HepG2 (cell line): ENCODE measurements around the gene NUP153. TPM values are rescaled to one million over a fixed set of nuclear protein-coding genes. Genes with fewer than 3 reads are reported as not detected.

Source experiments
- ATF2 ChIP-seq: sonication (generic); formaldehyde crosslinking; IDR thresholded peaks from 2 replicates; pipeline ENCODE4 v1.4.0; 2020; ENCODE audit warnings: missing genetic modification reagents
- ATF7 ChIP-seq, 2 experiments: fragments of 450-650 bp in 1 of 2; sonication (generic) in 1 of 2; formaldehyde crosslinking in 1 of 2; IDR thresholded peaks; 2 replicates each; pipeline versions ENCODE4 v1.4.0 to v1.6.1; 2016 to 2020; ENCODE audit warnings: antibody characterized with exemption in 1 of 2, mild to moderate bottlenecking in 1 of 2, missing genetic modification reagents in 1 of 2
- ELK4 ChIP-seq: sonication (generic); formaldehyde crosslinking; IDR thresholded peaks from 2 replicates; pipeline ENCODE4 v1.9.0; 2021; ENCODE audit warnings: missing genetic modification reagents, borderline replicate concordance
- GMEB1 ChIP-seq: sonication (generic); formaldehyde crosslinking; IDR thresholded peaks from 2 replicates; pipeline ENCODE4 v1.5.1; 2020; ENCODE audit warnings: missing genetic modification reagents, mild to moderate bottlenecking, borderline replicate concordance
- KDM3A ChIP-seq: IDR thresholded peaks from 2 replicates; pipeline ENCODE4 v1.6.1; 2018; ENCODE audit warnings: low read depth, missing compliant biosample characterization
- NRL ChIP-seq: sonication (generic); formaldehyde crosslinking; IDR thresholded peaks from 2 replicates; pipeline ENCODE4 v1.5.0; 2020; ENCODE audit warnings: missing genetic modification reagents, mild to moderate bottlenecking, moderate library complexity, borderline replicate concordance
- REPIN1 ChIP-seq: sonication (generic); formaldehyde crosslinking; IDR thresholded peaks from 2 replicates; pipeline ENCODE4 v1.8.0; 2022; ENCODE audit warnings: missing genetic modification reagents, low read depth, mild to moderate bottlenecking, borderline replicate concordance
- SMAD9 ChIP-seq: sonication (generic); formaldehyde crosslinking; IDR thresholded peaks from 2 replicates; pipeline ENCODE4 v1.5.1; 2020; ENCODE audit warnings: mild to moderate bottlenecking, missing genetic modification reagents
- SYNCRIP ChIP-seq: fragments of 200-400 bp; formaldehyde crosslinking; IDR thresholded peaks from 2 replicates; pipeline ENCODE4 v1.6.1; 2018; ENCODE audit warnings: mild to moderate bottlenecking, low read depth, low read length; ENCODE audit not compliant: insufficient read depth
- ZBTB1 ChIP-seq: sonication (generic); formaldehyde crosslinking; IDR thresholded peaks from 2 replicates; pipeline ENCODE4 v1.4.0; 2020; ENCODE audit warnings: missing genetic modification reagents, borderline replicate concordance
- ZBTB2 ChIP-seq: sonication (generic); formaldehyde crosslinking; IDR thresholded peaks from 2 replicates; pipeline ENCODE4 v1.8.0; 2022; ENCODE audit warnings: low read depth, missing genetic modification reagents
- ZNF138 ChIP-seq: sonication (generic); formaldehyde crosslinking; IDR thresholded peaks from 2 replicates; pipeline ENCODE4 v1.5.0; 2020; ENCODE audit warnings: mild to moderate bottlenecking, low read depth, missing genetic modification reagents
- ZNF343 ChIP-seq: sonication (generic); formaldehyde crosslinking; IDR thresholded peaks from 2 replicates; pipeline ENCODE4 v1.4.0; 2020; ENCODE audit warnings: mild to moderate bottlenecking, missing genetic modification reagents
- ZNF563 ChIP-seq: sonication (generic); formaldehyde crosslinking; IDR thresholded peaks from 2 replicates; pipeline ENCODE4 v1.8.0; 2022; ENCODE audit warnings: mild to moderate bottlenecking, moderate library complexity, missing genetic modification reagents
- ZNF619 ChIP-seq: sonication (generic); formaldehyde crosslinking; IDR thresholded peaks from 2 replicates; pipeline ENCODE4 v1.4.0; 2020; ENCODE audit warnings: mild to moderate bottlenecking, missing genetic modification reagents
- ZNF710 ChIP-seq: sonication (generic); formaldehyde crosslinking; IDR thresholded peaks from 2 replicates; pipeline ENCODE4 v1.5.0; 2020; ENCODE audit warnings: mild to moderate bottlenecking, missing genetic modification reagents, borderline replicate concordance
- ZNF749 ChIP-seq: sonication (generic); formaldehyde crosslinking; IDR thresholded peaks from 2 replicates; pipeline ENCODE4 v1.8.0; 2022; ENCODE audit warnings: mild to moderate bottlenecking, missing genetic modification reagents, moderate library complexity, borderline replicate concordance
- ZNF784 ChIP-seq: sonication (generic); formaldehyde crosslinking; IDR thresholded peaks from 2 replicates; pipeline ENCODE4 v1.5.1; 2020; ENCODE audit warnings: missing genetic modification reagents, mild to moderate bottlenecking, borderline replicate concordance
- polyA plus RNA-seq, 8 experiments: library from polyadenylated mRNA; depleted of rRNA in 3 of 8; stranded (reverse) in 7 of 8; unstranded in 1 of 8; fragments of >200 nt; fragmentation: Illumina TruSeq in 4 of 8; extraction: Trizol in 4 of 8; gene quantifications; 2 replicates each; pipeline versions ENCODE4 v1.2.1 to v1.2.3, GENCODE V29; 2011 to 2016; ENCODE audit warnings: low read depth in 4 of 8, missing spikeins in 1 of 8, mixed read lengths in 1 of 8; ENCODE audit not compliant: insufficient read depth in 1 of 8
- total RNA-seq, 5 experiments: library from RNA; depleted of rRNA; stranded (reverse); fragments of >200 nt; fragmentation: Illumina TruSeq; extraction: Trizol; gene quantifications; 2 replicates each; pipeline ENCODE4 v1.2.3, GENCODE V29; 2016; ENCODE audit warnings: low read depth in 1 of 5

The NUP153 gene
- total and polyA plus RNA-seq, 2 of the 13 experiments (the other 11 are each of a cell fraction or from before 2014, with no cell fraction given): 29.8 to 55.2 TPM

GRCh38 chr6:17706580-17707370, at the start of gene NUP153 (continued):
- TF ChIP-seq ZNF710: no peak; the same call in 1 of the 2 replicates
- TF ChIP-seq ZNF749: peak; percentile 87; the same call in 1 of the 2 replicates
- TF ChIP-seq ATF7 (IDR thresholded peaks at IDR 0.05): peak; percentile 79
- peak; percentile 94 for TF ChIP-seq ATF7 (CRISPR knock-in tag; IDR thresholded peaks at IDR 0.05)
- TF ChIP-seq ZNF138 (CRISPR knock-in tag): peak; percentile 96
- peak; percentile 81 for TF ChIP-seq ZNF784
- peak; percentile 67; the same call in 1 of the 2 replicates for TF ChIP-seq ELK4 (CRISPR knock-in tag)
- TF ChIP-seq SMAD9 (CRISPR knock-in tag): no peak; the same call in 1 of the 2 replicates
- TF ChIP-seq ZNF619 (CRISPR knock-in tag): no peak
- no peak for TF ChIP-seq ZNF343 (CRISPR knock-in tag)
- peak; percentile 99 for TF ChIP-seq GMEB1 (CRISPR knock-in tag)
- peak; percentile 3; the same call in 1 of the 2 replicates for TF ChIP-seq ZNF563
- TF ChIP-seq ZBTB2 (CRISPR knock-in tag): peak; percentile 98
- TF ChIP-seq SYNCRIP: no peak
- TF ChIP-seq KDM3A (CRISPR knock-in tag): peak; percentile 96
- TF ChIP-seq ZBTB1 (CRISPR knock-in tag): no peak
- TF ChIP-seq NRL (CRISPR knock-in tag): peak; percentile 59; the same call in 1 of the 2 replicates
- TF ChIP-seq REPIN1 (CRISPR knock-in tag): peak; percentile 98
- peak; percentile 99 for TF ChIP-seq ATF2 (CRISPR knock-in tag)
